Upper lobe of right lung (tissue), 1 donor: ENCODE data around the gene ZFYVE9. TPM values are rescaled to one million over a fixed set of nuclear protein-coding genes. Genes with fewer than 3 reads are reported as not detected.

Experiments
- ATAC-seq: fragments of 200-7000 bp; cut with Tn5 transposase; one replicate; pipeline ENCODE4 v1.9.1; 2020; ENCODE audit warnings: mild to moderate bottlenecking, moderate library complexity
- DNase-seq: peaks from one replicate; pipeline ENCODE4 v3.0.0-alpha.2; 2020
- H3K27ac ChIP-seq: fragments of 200-600 bp; one replicate; pipeline ENCODE4 v1.8.0; 2022
- H3K27me3 ChIP-seq: fragments of 200-600 bp; one replicate; pipeline ENCODE4 v1.8.0; 2022; ENCODE audit warnings: mild to moderate bottlenecking
- H3K36me3 ChIP-seq: fragments of 200-600 bp; one replicate; pipeline ENCODE4 v1.8.0; 2022
- H3K4me1 ChIP-seq: fragments of 200-600 bp; one replicate; pipeline ENCODE4 v1.8.0; 2022
- H3K4me3 ChIP-seq: fragments of 200-600 bp; one replicate; pipeline ENCODE4 v1.8.0; 2022; ENCODE audit warnings: mild to moderate bottlenecking
- H3K9me3 ChIP-seq: fragments of 200-600 bp; one replicate; pipeline ENCODE4 v1.8.0; 2022
- CTCF ChIP-seq: fragments of 200-600 bp; IDR thresholded peaks from one replicate; pipeline ENCODE4 v1.8.0; 2022; ENCODE audit warnings: antibody characterized with exemption
- intact Hi-C: fragments of 100-400 bp; cut with DNase I; formaldehyde crosslinking; loops from one replicate; pipeline ENCODE4 v1.11.0; 2022
- total RNA-seq: library from RNA; stranded (reverse); fragmentation: NEBNext Ultra II Directional; extraction: Animal tissue kit (Norgen Biotek cat#: 25700); gene quantifications from one replicate; pipeline ENCODE4 v1.2.1, GENCODE V29; 2021
- donor health status: DM: no; HTN: yes; CAD: no; lungs with severe emphysema.

The ZFYVE9 gene
- total RNA-seq, 1 donor from 2014 or later, result 23.9 TPM

DNA sequence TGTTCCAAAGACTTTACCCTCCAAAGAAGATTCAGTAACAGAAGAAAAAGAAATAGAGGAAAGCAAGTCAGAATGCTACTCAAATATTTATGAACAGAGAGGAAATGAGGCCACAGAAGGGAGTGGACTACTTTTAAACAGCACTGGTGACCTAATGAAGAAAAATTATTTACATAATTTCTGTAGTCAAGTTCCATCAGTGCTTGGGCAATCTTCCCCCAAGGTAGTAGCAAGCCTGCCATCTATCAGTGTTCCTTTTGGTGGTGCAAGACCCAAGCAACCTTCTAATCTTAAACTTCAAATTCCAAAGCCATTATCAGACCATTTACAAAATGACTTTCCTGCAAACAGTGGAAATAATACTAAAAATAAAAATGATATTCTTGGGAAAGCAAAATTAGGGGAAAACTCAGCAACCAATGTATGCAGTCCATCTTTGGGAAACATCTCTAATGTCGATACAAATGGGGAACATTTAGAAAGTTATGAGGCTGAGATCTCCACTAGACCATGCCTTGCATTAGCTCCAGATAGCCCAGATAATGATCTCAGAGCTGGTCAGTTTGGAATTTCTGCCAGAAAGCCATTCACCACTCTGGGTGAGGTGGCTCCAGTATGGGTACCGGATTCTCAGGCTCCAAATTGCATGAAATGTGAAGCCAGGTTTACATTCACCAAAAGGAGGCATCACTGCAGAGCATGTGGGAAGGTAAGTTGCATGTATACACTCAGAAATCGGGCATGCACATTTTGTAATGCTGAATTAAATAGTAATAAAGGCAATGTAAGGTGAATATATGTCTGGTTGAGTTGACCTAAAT, 97.2 kb downstream of the ZFYVE9 start:
- H3K27ac ChIP-seq, result no peak overlapping the region
- H3K36me3 ChIP-seq, result no peaks in the 10 kb centered on the region
- no peak overlapping the region for H3K4me3 ChIP-seq
- H3K4me1 ChIP-seq, result peaks cover 10% of the 10 kb centered on the region
- no peak for ATAC-seq
- no peaks in the 10 kb centered on the region for H3K9me3 ChIP-seq
- TF ChIP-seq CTCF, result no peak
- DNase-seq, result no peak
- H3K27me3 ChIP-seq, result no peaks in the 10 kb centered on the region
- intact Hi-C loops, result no loop called here

GRCh38 chr1:52239708-52240001, 97.8 kb downstream of the ZFYVE9 start:
- Histone ChIP-seq H3K27me3 (no peaks in the 10 kb centered on the region), H3K4me1 (peaks cover 10% of the 10 kb centered on the region), H3K9me3 (no peaks in the 10 kb centered on the region), H3K4me3 (no peak overlapping the region), H3K27ac (no peak overlapping the region), H3K36me3 (no peaks in the 10 kb centered on the region)
- intact Hi-C loops, result no loop called here
- ATAC-seq (no peak), DNase-seq (no peak)
- TF ChIP-seq CTCF, result no peak

DNA sequence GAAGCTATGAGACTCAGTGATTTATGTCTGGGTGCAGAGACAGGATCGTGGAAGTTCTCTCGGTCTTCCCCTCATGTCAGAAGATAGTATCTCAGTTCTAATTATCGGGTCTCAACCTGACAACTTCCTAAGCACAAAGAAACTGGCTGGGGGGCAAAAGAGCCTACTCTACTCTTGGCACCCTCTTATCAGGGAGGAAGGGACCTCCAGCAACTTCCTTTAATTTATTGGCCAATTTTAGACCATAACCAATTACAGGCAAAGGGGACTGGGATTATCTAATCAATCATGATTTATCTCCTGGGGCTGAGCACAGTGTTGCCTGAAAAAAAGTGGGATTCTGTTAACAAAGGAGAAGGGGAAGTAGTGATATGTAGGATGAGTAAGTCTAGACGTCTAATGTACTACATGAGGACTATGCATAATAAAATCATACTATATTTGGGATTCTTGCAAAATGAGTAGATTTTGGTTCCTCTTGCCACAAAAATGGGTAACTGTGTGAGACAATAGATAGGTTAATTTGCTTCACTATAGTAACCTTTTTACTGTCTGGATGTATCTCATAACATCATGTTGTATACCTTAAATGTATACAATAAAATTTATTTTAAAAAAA, 98.8 kb downstream of the ZFYVE9 start:
- Histone ChIP-seq H3K27ac (no peak overlapping the region), H3K4me1 (peaks cover 10% of the 10 kb centered on the region), H3K9me3 (no peaks in the 10 kb centered on the region), H3K36me3 (no peaks in the 10 kb centered on the region), H3K27me3 (no peaks in the 10 kb centered on the region), H3K4me3 (no peak overlapping the region)
- intact Hi-C loops, result no loop called here
- no peak for DNase-seq
- ATAC-seq, result peak; percentile 41
- TF ChIP-seq CTCF, result no peak

DNA sequence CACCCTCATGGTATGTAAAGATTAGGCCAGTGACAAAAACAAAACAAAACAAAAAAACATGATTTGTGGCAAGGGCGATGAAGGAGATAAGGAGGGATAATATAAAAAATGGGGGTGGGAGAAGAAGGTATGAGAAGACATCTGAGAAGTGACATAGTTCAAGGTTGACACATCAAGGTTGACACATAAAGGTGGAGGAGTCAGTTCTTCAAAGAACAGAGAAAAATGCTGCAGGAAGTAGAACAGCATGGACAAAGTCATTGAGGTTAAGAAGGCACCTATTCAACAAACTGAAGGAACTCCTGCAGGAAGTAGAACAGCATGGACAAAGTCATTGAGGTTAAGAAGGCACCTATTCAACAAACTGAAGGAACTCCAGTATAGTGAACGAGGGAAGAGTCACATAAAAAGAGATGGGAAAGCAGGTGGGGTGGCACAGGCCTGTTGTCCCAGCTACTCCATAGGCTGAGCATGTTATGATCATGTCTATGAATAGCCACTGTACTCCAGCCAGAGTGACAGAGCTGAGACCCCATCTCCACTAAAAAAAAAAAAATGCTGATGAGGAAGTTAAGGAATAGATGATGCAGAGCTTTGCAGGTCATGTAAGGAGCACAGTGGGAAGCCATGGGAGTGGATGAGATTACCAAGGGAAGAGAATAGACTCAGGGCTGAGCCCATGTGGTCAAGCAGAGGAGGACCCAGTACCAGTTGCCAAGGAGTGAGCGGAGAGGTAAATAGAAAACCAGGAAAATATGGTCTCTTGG, 101.5 kb downstream of the ZFYVE9 start:
- no peak for TF ChIP-seq CTCF
- Histone ChIP-seq H3K4me1 (peaks cover 10% of the 10 kb centered on the region), H3K4me3 (no peak overlapping the region), H3K36me3 (no peaks in the 10 kb centered on the region), H3K9me3 (no peaks in the 10 kb centered on the region), H3K27me3 (no peaks in the 10 kb centered on the region), H3K27ac (no peak overlapping the region)
- DNase-seq (no peak), ATAC-seq (no peak)
- intact Hi-C loops, result no loop called here

DNA sequence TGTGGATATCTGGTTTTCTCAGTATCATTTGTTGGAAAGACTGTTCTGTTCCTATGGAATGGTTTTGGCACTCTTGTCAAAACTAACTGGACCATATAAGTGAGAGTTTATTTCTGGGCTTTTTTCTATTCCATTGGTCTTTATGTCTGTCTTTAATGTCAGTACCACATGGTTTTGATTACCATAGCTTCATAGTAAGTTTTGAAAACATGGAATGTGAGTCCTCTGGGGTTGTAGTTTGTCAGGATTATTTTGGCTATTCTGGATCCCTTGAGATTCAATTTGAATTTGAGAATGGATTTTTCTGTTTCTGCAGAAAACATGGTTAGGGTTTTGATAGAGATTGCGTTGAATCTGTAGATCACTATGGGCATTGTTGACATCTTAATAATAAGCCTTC, 107.9 kb downstream of the ZFYVE9 start:
- H3K27me3 ChIP-seq, result no peaks in the 10 kb centered on the region
- H3K4me3 ChIP-seq, result no peak overlapping the region
- H3K9me3 ChIP-seq, result no peaks in the 10 kb centered on the region
- no peaks in the 10 kb centered on the region for H3K4me1 ChIP-seq
- no peak for ATAC-seq
- H3K36me3 ChIP-seq, result no peaks in the 10 kb centered on the region
- DNase-seq, result no peak
- intact Hi-C loops, result no loop called here
- TF ChIP-seq CTCF, result no peak
- no peak overlapping the region for H3K27ac ChIP-seq
